Measurements from ENCODE around the gene COPG2. TPM values are rescaled to one million over a fixed set of nuclear protein-coding genes. Genes with fewer than 3 reads are reported as not detected.
A peak's percentile ranks its signal among the peaks of the same experiment; 100 is the strongest.

The COPG2 gene
- total and polyA plus RNA-seq, 2 of the 4 experiments (the other 2 are of a cell fraction) = 18.1 to 50.0 TPM

- dilution Hi-C loops (cut with HindIII; ENCODE audit: low sequenced_read_pairs, unreplicated experiment) (no loop called here), in situ Hi-C loops (cut with MboI; ENCODE audit: low sequenced_read_pairs) (no loop called here), intact Hi-C loops (cut with micrococcal nuclease) (loop anchor here (5.0 kb wide), 1 partner anchor 489 kb away; the partner anchor contains the start of gene KLHDC10)
- H4K91ac ChIP-seq (ENCODE audit: insufficient read depth, low read depth, low read length) = no peak overlapping the region
- no peaks in the 10 kb centered on the region for H3K36me3 ChIP-seq (ENCODE audit: control insufficient read depth, insufficient read depth, low read length)
- no peaks in the 10 kb centered on the region for H3K9me3 ChIP-seq (ENCODE audit: control insufficient read depth, insufficient read depth, low read length)
- BruUV-seq (replicated peaks) = no TSS peak
- no peak overlapping the region for H4K8ac ChIP-seq (ENCODE audit: low read depth in 2 of 2, low read length in 2 of 2)
- TF ChIP-seq POLR2A (IDR thresholded peaks at IDR 0.05; ENCODE audit: low read depth, low read length) = no peak
- TF ChIP-seq MAZ (IDR thresholded peaks at IDR 0.05; ENCODE audit: borderline replicate concordance, low read depth, low read length) = no peak
- no peak for TF ChIP-seq RFX5 (IDR thresholded peaks at IDR 0.05; ENCODE audit: low read depth, low read length)
- TF ChIP-seq, protein P1, sequence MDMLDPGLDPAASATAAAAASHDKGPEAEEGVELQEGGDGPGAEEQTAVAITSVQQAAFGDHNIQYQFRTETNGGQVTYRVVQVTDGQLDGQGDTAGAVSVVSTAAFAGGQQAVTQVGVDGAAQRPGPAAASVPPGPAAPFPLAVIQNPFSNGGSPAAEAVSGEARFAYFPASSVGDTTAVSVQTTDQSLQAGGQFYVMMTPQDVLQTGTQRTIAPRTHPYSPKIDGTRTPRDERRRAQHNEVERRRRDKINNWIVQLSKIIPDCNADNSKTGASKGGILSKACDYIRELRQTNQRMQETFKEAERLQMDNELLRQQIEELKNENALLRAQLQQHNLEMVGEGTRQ (IDR thresholded peaks at IDR 0.05; ENCODE audit: low read depth, low read length) = no peak
- no peak for TF ChIP-seq MAFK (IDR thresholded peaks at IDR 0.05; ENCODE audit: low read depth, low read length)
- peak; percentile 42 for TF ChIP-seq RAD21 (IDR thresholded peaks at IDR 0.05; ENCODE audit: low read length)
- TF ChIP-seq FOS (IDR thresholded peaks at IDR 0.05; ENCODE audit: low read depth, low read length) = no peak
- TF ChIP-seq NFE2L2 (IDR thresholded peaks at IDR 0.05; ENCODE audit: low read depth, low read length) = no peak
- TF ChIP-seq RCOR1 (IDR thresholded peaks at IDR 0.05; ENCODE audit: insufficient replicate concordance, low read length) = no peak
- TF ChIP-seq BHLHE40 (IDR thresholded peaks at IDR 0.05; ENCODE audit: low read depth, low read length) = no peak
- TF ChIP-seq CHD1 (IDR thresholded peaks at IDR 0.05; ENCODE audit: low read depth, low read length) = no peak
- no peak for TF ChIP-seq ELK1 (IDR thresholded peaks at IDR 0.05; ENCODE audit: borderline replicate concordance, low read depth, low read length)
- no peak for TF ChIP-seq CEBPB (IDR thresholded peaks at IDR 0.05; ENCODE audit: low read depth, low read length)
- no peak for TF ChIP-seq MXI1 (IDR thresholded peaks at IDR 0.05; ENCODE audit: borderline replicate concordance, low read depth, low read length)
- TF ChIP-seq, protein P2, sequence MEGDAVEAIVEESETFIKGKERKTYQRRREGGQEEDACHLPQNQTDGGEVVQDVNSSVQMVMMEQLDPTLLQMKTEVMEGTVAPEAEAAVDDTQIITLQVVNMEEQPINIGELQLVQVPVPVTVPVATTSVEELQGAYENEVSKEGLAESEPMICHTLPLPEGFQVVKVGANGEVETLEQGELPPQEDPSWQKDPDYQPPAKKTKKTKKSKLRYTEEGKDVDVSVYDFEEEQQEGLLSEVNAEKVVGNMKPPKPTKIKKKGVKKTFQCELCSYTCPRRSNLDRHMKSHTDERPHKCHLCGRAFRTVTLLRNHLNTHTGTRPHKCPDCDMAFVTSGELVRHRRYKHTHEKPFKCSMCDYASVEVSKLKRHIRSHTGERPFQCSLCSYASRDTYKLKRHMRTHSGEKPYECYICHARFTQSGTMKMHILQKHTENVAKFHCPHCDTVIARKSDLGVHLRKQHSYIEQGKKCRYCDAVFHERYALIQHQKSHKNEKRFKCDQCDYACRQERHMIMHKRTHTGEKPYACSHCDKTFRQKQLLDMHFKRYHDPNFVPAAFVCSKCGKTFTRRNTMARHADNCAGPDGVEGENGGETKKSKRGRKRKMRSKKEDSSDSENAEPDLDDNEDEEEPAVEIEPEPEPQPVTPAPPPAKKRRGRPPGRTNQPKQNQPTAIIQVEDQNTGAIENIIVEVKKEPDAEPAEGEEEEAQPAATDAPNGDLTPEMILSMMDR (conservative IDR thresholded peaks at IDR 0.05; ENCODE audit: low read depth, low read length) = peak; percentile 36
- TF ChIP-seq SMC3 (IDR thresholded peaks at IDR 0.05; ENCODE audit: low read depth, low read length) = peak; percentile 40; the same call in 1 of the 2 replicates
- H2BK15ac ChIP-seq (ENCODE audit: low read depth, low read length) = no peak overlapping the region
- no peaks in the 10 kb centered on the region for H3K4me1 ChIP-seq (ENCODE audit: control insufficient read depth, insufficient read depth, low read length)
- ChIA-PET CTCF (no interaction called here), POLR2A (ENCODE audit: unreplicated experiment) (no interaction called here)
- 0 out of 2 replicates have a peak, but pooled peaks cover 3% of the 10 kb centered on the region for H3K9me1 ChIP-seq (ENCODE audit: insufficient read depth, low read length)
- H3K56ac ChIP-seq (ENCODE audit: extremely low read depth, insufficient read depth, low read length) = no peak overlapping the region
- DNase-seq (peak; percentile 43), ATAC-seq (ENCODE audit: low read depth) (no peak)
- H3K79me1 ChIP-seq (ENCODE audit: low read depth in 1 of 2, low read length in 2 of 2) = no peaks in the 10 kb centered on the region; a peak in 1 of 4 replicates
- no peak overlapping the region for H3K4ac ChIP-seq (ENCODE audit: low read depth, low read length)
- H4K20me1 ChIP-seq (ENCODE audit: insufficient read depth, low read length) = no peaks in the 10 kb centered on the region
- 100% methylated on average over 1 of the region's 1 CpG; no CpG with 5 or more reads in 1 of the 2 experiments for WGBS, 2 experiments (ENCODE audit: extremely low coverage in 2 of 2, insufficient read length in 1 of 2)
- H2AK9ac ChIP-seq (replicated peaks; ENCODE audit: low read depth, low read length, poor library complexity) = no peak overlapping the region
- no peak overlapping the region for H2BK5ac ChIP-seq (ENCODE audit: low read depth, low read length, poor library complexity, severe bottlenecking)
- no peak overlapping the region for H2AK5ac ChIP-seq (ENCODE audit: low read depth, low read length)
- no peak overlapping the region for H2BK120ac ChIP-seq (ENCODE audit: low read depth, low read length)
- no peak overlapping the region for H3K4me2 ChIP-seq (ENCODE audit: low read depth, low read length)
- no peak overlapping the region for H3K27ac ChIP-seq (ENCODE audit: insufficient read depth, low read length)
- no peaks in the 10 kb centered on the region for H3K27me3 ChIP-seq (ENCODE audit: control insufficient read depth, insufficient read depth, low read length)
- H3K9ac ChIP-seq (ENCODE audit: low read depth, low read length) = no peak overlapping the region
- H3K14ac ChIP-seq (replicated peaks; ENCODE audit: low read depth, low read length) = no peak overlapping the region
- H2BK20ac ChIP-seq (ENCODE audit: low read depth, low read length) = 0 out of 2 replicates have a peak overlapping the region, but pooled peaks have one; percentile 8
- H3K18ac ChIP-seq (ENCODE audit: low read depth, low read length) = no peak overlapping the region
- H2AFZ ChIP-seq (replicated peaks; ENCODE audit: low read length, poor library complexity) = no peak overlapping the region
- no peak overlapping the region for H3K4me3 ChIP-seq (ENCODE audit: insufficient read depth, low read depth, low read length)
- no peak overlapping the region for H3K23ac ChIP-seq (ENCODE audit: low read depth, low read length)
- no peak overlapping the region for H4K5ac ChIP-seq (ENCODE audit: low read depth, low read length)
These were observed 107.6 kb downstream of the COPG2 start for GRCh38 chr7:130560972-130561371.
